ENCODE results near the gene RASSF4. TPM values are rescaled to one million over a fixed set of nuclear protein-coding genes. Genes with fewer than 3 reads are reported as not detected.

RASSF4 gene
- total and polyA plus RNA-seq, 2 donors (not counting 3 experiments of a cell fraction or from before 2014, with no cell fraction given), result 7.6 to 8.2 TPM

DNA sequence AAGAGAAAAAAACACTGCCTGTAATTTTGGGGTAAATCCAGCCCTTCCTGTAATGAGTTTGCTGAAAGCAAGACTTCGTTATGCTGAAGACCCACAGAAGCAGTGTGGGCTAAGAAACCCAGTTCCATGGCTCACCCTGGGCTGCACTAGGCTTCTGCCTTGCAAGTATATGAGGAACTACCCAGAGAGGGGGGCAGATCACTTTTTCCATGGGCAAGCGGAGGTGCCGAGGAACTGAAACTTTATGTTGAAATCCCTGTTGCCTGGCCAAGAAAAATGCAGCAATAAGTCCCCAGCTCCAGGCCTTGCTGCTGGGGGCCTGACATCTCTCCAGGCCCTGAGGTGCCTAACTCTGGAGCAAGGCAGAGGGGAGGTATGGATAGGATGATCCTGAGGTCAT is 8.5 kb downstream of the RASSF4 start:
- H3K9ac ChIP-seq (replicated peaks; ENCODE audit: extremely low read depth, insufficient read depth, low read length), result no peak overlapping the region
- FAIRE-seq (no peak), DNase-seq (ENCODE audit: low read depth, low spot score) (no peak)
- no peak overlapping the region for H3K27ac ChIP-seq (ENCODE audit: insufficient read depth, low read depth, low read length)
- no peaks in the 10 kb centered on the region for H3K79me2 ChIP-seq (ENCODE audit: control insufficient read depth, insufficient read depth, low read length)
- H2AFZ ChIP-seq (ENCODE audit: low read depth, low read length), result no peak overlapping the region
- H3K4me1 ChIP-seq (ENCODE audit: control insufficient read depth, extremely low read depth, insufficient read depth, low read length), result no peaks in the 10 kb centered on the region
- H4K20me1 ChIP-seq (replicated peaks; ENCODE audit: control insufficient read depth, extremely low read depth, insufficient read depth, low read length), result no peaks in the 10 kb centered on the region
- no peak overlapping the region for H3K4me3 ChIP-seq (replicated peaks in 1 of 3; ENCODE audit: insufficient read depth in 1 of 3, low read depth in 1 of 3, low read length in 3 of 3)
- CTCF ChIA-PET, result interaction anchor here (1.1 to 2.1 kb wide), 4 partner anchors 8 to 35 kb away, joined by 3 to 9 read pairs (median 4); no protein-coding TSS in a partner anchor
- POLR2A ChIA-PET, result interaction anchor here (1.4 kb wide), 1 partner anchor 10 kb away, joined by 5 read pairs; the partner anchor contains the start of gene DEPP1
- TF ChIP-seq POLR2AphosphoS5 (IDR thresholded peaks at IDR 0.05; ENCODE audit: insufficient read depth, low read depth, low read length) (no peak), JUN (IDR thresholded peaks at IDR 0.05; ENCODE audit: borderline replicate concordance, insufficient read depth, insufficient read length, low read depth) (no peak), MYC (IDR thresholded peaks at IDR 0.05; ENCODE audit: low read depth, low read length) (no peak), FOS (IDR thresholded peaks at IDR 0.05; ENCODE audit: borderline replicate concordance, insufficient read depth, low read length) (no peak), POLR2A (IDR thresholded peaks at IDR 0.05; ENCODE audit: low read depth, low read length) (no peak), GATA2 (IDR thresholded peaks at IDR 0.05; ENCODE audit: insufficient read depth, insufficient read length, low read depth, low read length) (no peak), EZH2 (IDR thresholded peaks at IDR 0.05; ENCODE audit: borderline replicate concordance, low read depth, low read length, severe bottlenecking) (no peak)
- TF ChIP-seq, protein P1, sequence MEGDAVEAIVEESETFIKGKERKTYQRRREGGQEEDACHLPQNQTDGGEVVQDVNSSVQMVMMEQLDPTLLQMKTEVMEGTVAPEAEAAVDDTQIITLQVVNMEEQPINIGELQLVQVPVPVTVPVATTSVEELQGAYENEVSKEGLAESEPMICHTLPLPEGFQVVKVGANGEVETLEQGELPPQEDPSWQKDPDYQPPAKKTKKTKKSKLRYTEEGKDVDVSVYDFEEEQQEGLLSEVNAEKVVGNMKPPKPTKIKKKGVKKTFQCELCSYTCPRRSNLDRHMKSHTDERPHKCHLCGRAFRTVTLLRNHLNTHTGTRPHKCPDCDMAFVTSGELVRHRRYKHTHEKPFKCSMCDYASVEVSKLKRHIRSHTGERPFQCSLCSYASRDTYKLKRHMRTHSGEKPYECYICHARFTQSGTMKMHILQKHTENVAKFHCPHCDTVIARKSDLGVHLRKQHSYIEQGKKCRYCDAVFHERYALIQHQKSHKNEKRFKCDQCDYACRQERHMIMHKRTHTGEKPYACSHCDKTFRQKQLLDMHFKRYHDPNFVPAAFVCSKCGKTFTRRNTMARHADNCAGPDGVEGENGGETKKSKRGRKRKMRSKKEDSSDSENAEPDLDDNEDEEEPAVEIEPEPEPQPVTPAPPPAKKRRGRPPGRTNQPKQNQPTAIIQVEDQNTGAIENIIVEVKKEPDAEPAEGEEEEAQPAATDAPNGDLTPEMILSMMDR (IDR thresholded peaks at IDR 0.05; ENCODE audit: extremely low read depth in 1 of 2, insufficient read depth in 1 of 2, low read depth in 1 of 2, low read length in 2 of 2), result no peak
- TF ChIP-seq, protein P2, sequence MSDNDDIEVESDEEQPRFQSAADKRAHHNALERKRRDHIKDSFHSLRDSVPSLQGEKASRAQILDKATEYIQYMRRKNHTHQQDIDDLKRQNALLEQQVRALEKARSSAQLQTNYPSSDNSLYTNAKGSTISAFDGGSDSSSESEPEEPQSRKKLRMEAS (IDR thresholded peaks at IDR 0.05; ENCODE audit: insufficient read depth, insufficient read length), result no peak
- no peaks in the 10 kb centered on the region for H3K9me3 ChIP-seq (replicated peaks; ENCODE audit: control insufficient read depth, insufficient read depth, low read length)
- dilution Hi-C loops (cut with MboI; ENCODE audit: extremely low pct_ligation_motif_present, low sequenced_read_pairs) (no loop called here), intact Hi-C loops (cut with micrococcal nuclease) (no loop called here)
- H3K27me3 ChIP-seq (ENCODE audit: control insufficient read depth in 2 of 2, insufficient read depth in 2 of 2, low read length in 2 of 2), result no peaks in the 10 kb centered on the region
- no TSS peak for BruUV-seq (replicated peaks)
- no peaks in the 10 kb centered on the region for H3K9me1 ChIP-seq (replicated peaks; ENCODE audit: control insufficient read depth, extremely low read depth, insufficient read depth, low read length)
- no peak overlapping the region for H3K4me2 ChIP-seq (ENCODE audit: insufficient read depth, low read length)
- no peaks in the 10 kb centered on the region for H3K36me3 ChIP-seq (ENCODE audit: control insufficient read depth in 2 of 2, extremely low read depth in 1 of 2, insufficient read depth in 2 of 2, low read length in 2 of 2)
